ENCODE data around the gene ADAMTS8.

ADAMTS8 gene

GRCh38 chr11:130394615-130395014 lies 33.8 kb downstream of the ADAMTS8 start:
- no peak for DNase-seq (ENCODE audit: low spot score)

DNA sequence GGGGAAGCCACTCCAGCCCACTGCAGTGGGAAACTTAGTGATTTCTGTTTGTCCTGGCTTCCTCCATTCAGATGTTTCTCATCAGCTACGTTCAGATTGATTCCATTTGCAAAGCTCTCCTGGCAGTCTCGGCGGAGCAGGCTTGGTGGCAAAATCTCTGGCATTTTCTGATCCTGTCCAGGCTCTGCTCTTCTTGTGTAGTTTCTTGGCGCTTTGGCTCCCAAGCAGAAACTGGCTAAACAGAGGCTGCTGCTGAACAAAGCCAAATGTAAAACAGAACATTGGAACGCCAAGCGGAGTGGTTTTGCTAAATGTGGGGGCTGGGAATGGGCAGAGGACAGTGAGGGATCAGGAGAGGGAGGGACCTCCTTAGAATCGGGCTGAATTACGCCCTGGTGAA lies 36.7 kb downstream of the ADAMTS8 start:
- no peak for DNase-seq (ENCODE audit: low spot score)

DNA sequence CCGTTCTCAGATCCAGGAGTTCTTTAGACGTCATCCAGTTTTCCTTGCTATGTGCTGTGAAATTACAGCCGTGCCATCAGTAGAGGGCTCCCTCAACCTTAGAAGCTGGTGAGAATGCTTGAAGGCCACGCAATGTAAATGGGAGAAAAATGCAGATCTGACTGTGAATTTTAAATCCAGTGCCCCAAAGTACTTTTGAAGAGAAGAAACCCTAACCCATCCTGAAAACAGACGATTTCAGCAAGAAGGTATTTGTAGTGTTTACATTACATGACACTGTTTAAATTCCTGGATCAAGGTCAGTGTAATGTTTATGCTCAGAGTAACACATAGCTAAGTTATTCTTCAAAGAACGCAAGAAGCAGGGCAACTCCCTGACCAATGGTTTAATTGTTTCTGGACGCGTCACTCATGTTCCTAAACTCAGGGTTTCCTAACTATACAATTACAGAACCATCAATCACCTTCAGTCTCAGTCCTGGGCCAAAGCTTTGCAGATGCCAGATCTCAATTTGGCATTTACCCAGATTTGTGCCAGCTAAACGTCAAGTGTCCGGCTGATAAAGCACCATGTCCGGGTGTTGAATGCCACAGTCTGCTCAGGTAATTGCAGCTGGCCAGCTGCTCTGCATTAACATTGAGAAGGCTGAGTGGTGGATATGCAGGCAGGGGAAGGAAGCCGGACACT lies 38.2 kb downstream of the ADAMTS8 start:
- DNase-seq (ENCODE audit: low spot score): peak; percentile 60

- DNase-seq (ENCODE audit: low spot score): no peak
Observed at GRCh38 chr11:130389335-130389935, 39.0 kb downstream of the ADAMTS8 start.

- DNase-seq (ENCODE audit: low spot score): no peak
Observed at GRCh38 chr11:130388607-130389205, 39.7 kb downstream of the ADAMTS8 start.

- no peak for DNase-seq (ENCODE audit: low spot score)
Observed at GRCh38 chr11:130386056-130386455, 42.4 kb downstream of the ADAMTS8 start.

GRCh38 chr11:130383344-130384211 lies 44.8 kb downstream of the ADAMTS8 start:
- peak; percentile 97 for DNase-seq (ENCODE audit: low spot score)

GRCh38 chr11:130381317-130381716 lies 47.1 kb downstream of the ADAMTS8 start:
- DNase-seq (ENCODE audit: low spot score): peak; percentile 12

DNA sequence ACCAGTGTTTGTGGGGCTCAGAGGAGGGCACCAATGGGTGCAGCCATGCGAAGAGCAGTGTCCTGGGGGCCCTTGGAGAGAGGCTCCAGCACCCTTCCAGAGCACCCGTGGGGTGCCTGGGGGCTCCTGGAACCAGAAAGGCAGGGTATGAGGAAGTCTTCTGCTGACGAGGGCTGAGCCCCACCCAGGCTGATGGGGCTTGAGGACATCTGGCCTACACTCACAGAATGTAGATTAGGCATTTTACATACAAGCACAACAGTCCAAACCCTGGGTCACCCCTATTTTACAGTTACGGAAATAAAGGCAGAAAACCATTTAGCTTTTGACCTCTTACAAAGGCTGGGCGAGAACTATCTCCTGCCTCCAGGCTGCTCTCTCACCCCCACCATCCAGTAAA lies 47.6 kb downstream of the ADAMTS8 start:
- DNase-seq (ENCODE audit: low spot score): no peak

GRCh38 chr11:130379276-130379675 lies 49.1 kb downstream of the ADAMTS8 start:
- peak; percentile 77 for DNase-seq (ENCODE audit: low spot score)

DNA sequence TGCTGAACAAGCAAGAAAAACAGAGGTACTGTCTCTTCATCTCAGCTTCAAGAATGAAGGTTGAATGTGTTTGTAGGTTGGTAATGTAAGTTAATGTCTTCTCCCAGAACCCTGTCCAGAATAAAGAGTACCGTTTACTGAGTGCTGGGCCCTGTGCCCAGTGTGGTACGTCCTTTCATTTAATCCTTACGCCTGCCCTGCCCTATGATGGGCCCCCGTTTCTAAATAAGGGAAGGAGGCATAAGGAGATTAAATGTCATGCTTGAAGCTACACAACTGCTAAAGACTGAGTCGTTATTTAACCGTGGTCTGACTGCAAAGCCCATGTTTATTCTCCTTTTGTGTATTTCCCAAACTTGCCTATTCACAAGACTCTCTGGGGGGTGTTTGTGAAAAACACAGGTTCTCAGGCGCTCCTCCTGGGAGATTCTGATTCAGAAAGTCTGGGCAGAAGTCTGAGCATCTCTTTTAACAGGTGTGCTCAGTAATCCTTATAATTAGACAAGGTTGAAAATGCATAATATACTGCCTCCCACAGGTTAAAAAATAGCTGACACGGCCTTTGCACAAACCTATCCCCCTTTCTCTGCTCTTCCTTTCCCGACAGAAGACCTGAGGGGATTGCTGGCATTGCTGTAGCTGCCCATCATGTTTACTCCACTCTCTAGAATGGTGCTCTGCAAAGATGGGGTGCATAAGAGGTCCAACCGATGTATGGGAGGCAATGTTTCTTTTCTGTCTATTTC lies 57.4 kb downstream of the ADAMTS8 start:
- peak; percentile 13 for DNase-seq (ENCODE audit: low spot score)

DNA sequence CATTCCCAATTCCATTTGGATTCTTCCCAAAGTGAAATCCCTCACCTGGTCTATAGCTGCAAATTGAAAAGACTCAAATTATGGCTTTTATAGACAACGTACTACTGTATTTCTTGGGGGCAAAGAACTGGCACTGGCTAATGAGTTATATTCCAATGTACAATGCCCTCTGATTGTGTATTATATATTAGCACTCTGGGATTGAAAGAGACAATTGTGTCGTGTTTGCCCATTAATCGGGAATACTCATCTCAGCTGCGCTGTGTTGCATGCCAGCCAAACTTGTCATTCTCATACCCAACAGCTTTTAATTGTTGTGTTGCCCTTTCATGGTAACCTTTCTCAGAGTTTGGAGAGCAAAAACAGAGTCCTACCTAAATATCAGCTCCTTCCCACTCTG lies 58.7 kb downstream of the ADAMTS8 start:
- no peak for DNase-seq (ENCODE audit: low spot score)

DNA sequence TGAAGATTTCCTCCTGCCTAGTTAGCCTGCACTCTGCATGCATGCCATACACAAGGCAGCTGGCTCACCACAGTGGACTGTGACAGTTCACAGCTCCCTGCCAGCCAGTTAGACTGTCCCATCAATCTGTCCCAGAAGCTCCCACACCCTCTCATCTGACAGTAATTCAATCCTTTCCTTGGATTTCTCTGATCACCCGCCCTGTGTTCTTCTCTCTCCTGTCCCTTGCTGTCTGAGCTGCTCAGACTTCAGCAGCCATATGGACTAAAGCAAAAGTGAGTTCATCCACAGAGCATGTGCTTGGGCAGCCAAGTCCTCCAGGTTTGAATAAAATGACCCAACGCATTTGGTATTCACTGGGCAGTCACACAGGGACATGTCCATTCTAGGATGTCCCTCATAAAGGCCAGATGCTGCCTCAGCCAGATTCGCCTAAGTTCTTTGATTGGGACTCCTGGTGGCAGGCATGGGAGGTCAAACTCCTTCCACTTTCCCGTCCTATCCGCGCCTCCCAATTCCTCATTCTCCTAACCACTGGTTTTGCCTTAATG lies 59.2 kb downstream of the ADAMTS8 start:
- DNase-seq (ENCODE audit: low spot score): no peak

GRCh38 chr11:130359419-130359818 lies 69.0 kb downstream of the ADAMTS8 start:
- no peak for DNase-seq (ENCODE audit: low spot score)

DNA sequence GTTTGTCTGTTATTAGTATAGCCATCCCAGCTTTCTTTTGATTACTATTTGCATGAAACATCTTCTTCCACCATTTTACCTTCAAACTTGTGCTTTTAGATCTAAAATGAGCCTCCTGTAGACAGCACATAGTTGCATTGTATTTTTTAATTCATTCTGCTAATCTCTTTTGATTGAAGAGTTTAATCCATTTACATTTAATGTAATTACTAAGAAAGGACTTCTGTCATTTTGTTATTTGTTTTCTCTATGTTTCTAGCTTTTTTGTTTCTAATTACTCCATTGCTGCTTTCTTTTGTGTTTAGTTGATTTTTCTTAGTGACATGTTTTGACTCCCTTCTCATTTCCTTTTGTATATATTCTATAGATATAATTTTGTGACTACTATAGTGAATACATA lies 70.0 kb downstream of the ADAMTS8 start:
- DNase-seq (ENCODE audit: low spot score): no peak
